Measurements from ENCODE around the gene LRRC58.
"Not testable (repeated sequence)": the region's sequence is repeated elsewhere in the genome, so short reads cannot be mapped to it uniquely, and the experiment has no call there.

The LRRC58 gene

DNA sequence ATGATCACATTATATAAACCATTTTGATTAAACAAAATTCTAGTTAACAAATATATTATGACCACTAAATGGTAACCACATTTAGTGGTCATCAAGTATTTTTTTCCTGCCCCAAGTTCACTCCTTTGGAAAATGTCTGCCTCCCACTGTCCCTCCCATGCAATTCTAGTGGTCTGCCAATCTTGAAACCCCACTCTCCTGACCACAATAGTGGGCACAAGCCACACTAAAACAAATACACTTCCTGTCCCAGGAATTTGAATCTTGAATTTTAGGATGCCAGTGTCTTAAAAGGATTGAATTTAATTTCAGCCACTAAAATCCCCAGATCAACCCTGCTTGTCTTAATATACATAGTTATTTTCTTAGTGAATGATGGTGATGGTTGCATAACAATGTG, 50.2 kb downstream of the LRRC58 start:
- Histone ChIP-seq H2AFZ (ENCODE audit: low read length) (no peak overlapping the region), H3K4me1 (ENCODE audit: insufficient read depth, low read length, severe bottlenecking) (no peaks in the 10 kb centered on the region), H3K36me3 (ENCODE audit: insufficient read depth, low read length) (no peaks in the 10 kb centered on the region), H3K9me2 (ENCODE audit: low read depth, low read length) (no peaks in the 10 kb centered on the region), H3K9me3 (ENCODE audit: low read length) (no peaks in the 10 kb centered on the region), H3K27me3 (ENCODE audit: insufficient read depth, low read length) (no peaks in the 10 kb centered on the region), H4K20me1 (ENCODE audit: insufficient read depth, low read length) (no peaks in the 10 kb centered on the region), H3F3A (ENCODE audit: insufficient read depth, low read length) (no peaks in the 10 kb centered on the region), H3K27ac (ENCODE audit: low read depth, low read length, poor library complexity, severe bottlenecking) (no peak overlapping the region), H3K4me3 (ENCODE audit: low read depth, low read length, poor library complexity, severe bottlenecking) (no peak overlapping the region), H3K79me2 (ENCODE audit: insufficient read depth, low read length) (no peaks in the 10 kb centered on the region), H3K9ac (ENCODE audit: low read length) (no peak overlapping the region), H3K4me2 (ENCODE audit: low read length) (no peak overlapping the region)
- TF ChIP-seq, protein P1, sequence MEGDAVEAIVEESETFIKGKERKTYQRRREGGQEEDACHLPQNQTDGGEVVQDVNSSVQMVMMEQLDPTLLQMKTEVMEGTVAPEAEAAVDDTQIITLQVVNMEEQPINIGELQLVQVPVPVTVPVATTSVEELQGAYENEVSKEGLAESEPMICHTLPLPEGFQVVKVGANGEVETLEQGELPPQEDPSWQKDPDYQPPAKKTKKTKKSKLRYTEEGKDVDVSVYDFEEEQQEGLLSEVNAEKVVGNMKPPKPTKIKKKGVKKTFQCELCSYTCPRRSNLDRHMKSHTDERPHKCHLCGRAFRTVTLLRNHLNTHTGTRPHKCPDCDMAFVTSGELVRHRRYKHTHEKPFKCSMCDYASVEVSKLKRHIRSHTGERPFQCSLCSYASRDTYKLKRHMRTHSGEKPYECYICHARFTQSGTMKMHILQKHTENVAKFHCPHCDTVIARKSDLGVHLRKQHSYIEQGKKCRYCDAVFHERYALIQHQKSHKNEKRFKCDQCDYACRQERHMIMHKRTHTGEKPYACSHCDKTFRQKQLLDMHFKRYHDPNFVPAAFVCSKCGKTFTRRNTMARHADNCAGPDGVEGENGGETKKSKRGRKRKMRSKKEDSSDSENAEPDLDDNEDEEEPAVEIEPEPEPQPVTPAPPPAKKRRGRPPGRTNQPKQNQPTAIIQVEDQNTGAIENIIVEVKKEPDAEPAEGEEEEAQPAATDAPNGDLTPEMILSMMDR (IDR thresholded peaks at IDR 0.05; ENCODE audit: low read length): no peak
- no peak for TF ChIP-seq EZH2 (IDR thresholded peaks at IDR 0.05; ENCODE audit: borderline replicate concordance, low read length)

DNA sequence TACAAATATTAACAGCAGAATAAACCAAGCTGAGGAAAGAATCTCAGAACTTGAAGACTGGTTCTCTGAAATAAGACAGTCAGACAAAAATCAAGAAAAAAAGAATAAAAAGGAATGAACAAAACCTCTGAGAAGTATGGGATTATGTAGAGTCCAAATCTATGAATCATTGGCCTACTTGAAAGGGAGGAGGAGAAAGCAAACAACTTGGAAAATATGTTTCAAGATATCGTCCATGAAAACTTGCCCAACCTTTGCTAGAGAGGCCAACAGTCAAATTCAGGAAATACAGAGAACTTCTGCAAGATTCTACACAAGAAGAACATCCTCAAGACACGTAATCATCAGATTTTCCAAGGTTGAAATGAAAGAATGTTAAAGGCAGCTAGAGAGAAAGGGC, 57.6 kb downstream of the LRRC58 start:
- H3K9me2 ChIP-seq (ENCODE audit: low read depth, low read length); H3K9ac ChIP-seq (ENCODE audit: low read length); H2AFZ ChIP-seq (ENCODE audit: low read length); H3K79me2 ChIP-seq (ENCODE audit: insufficient read depth, low read length); H3K36me3 ChIP-seq (ENCODE audit: insufficient read depth, low read length); H3K9me3 ChIP-seq (ENCODE audit: low read length); H3K4me3 ChIP-seq (ENCODE audit: low read depth, low read length, poor library complexity, severe bottlenecking); H3K4me1 ChIP-seq (ENCODE audit: insufficient read depth, low read length, severe bottlenecking); H3K4me2 ChIP-seq (ENCODE audit: low read length); H3F3A ChIP-seq (ENCODE audit: insufficient read depth, low read length); H3K27me3 ChIP-seq (ENCODE audit: insufficient read depth, low read length); H4K20me1 ChIP-seq (ENCODE audit: insufficient read depth, low read length); H3K27ac ChIP-seq (ENCODE audit: low read depth, low read length, poor library complexity, severe bottlenecking): not testable (repeated sequence)

DNA sequence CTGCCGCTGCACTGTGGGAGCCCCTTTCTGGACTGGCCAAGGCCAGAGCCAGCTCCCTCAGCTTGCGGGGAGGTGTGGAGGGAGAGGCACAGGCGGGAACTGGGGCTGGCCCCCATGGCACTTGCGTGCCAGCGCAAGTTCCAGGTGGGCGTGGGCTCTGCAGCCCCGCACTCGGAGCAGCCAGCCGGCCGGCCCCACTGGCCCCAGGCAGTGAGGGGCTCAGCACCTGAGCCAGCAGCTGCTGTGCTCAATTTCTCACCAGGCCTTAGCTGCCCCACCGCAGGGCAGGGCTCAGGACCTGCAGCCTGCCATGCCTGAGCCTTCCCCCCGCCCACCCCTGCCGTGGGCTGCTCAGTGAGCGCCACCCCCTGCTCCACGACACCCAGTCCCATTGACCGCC, 59.5 kb downstream of the LRRC58 start:
- no peak overlapping the region for H2AFZ ChIP-seq (ENCODE audit: low read length)
- no peak for TF ChIP-seq EZH2 (IDR thresholded peaks at IDR 0.05; ENCODE audit: borderline replicate concordance, low read length)
- TF ChIP-seq, protein P1 (IDR thresholded peaks at IDR 0.05; ENCODE audit: low read length): no peak
- H3K79me2 ChIP-seq (ENCODE audit: insufficient read depth, low read length): no peaks in the 10 kb centered on the region
- H4K20me1 ChIP-seq (ENCODE audit: insufficient read depth, low read length): no peaks in the 10 kb centered on the region
- H3K36me3 ChIP-seq (ENCODE audit: insufficient read depth, low read length): no peaks in the 10 kb centered on the region
- no peak overlapping the region for H3K9ac ChIP-seq (ENCODE audit: low read length)
- H3K4me1 ChIP-seq (ENCODE audit: insufficient read depth, low read length, severe bottlenecking): no peaks in the 10 kb centered on the region
- H3K4me2 ChIP-seq (ENCODE audit: low read length): no peak overlapping the region
- H3F3A ChIP-seq (ENCODE audit: insufficient read depth, low read length): no peaks in the 10 kb centered on the region
- H3K9me3 ChIP-seq (ENCODE audit: low read length): 0 out of 2 replicates have a peak, but pooled peaks cover 2% of the 10 kb centered on the region
- H3K27ac ChIP-seq (ENCODE audit: low read depth, low read length, poor library complexity, severe bottlenecking): no peak overlapping the region
- no peaks in the 10 kb centered on the region for H3K27me3 ChIP-seq (ENCODE audit: insufficient read depth, low read length)
- H3K4me3 ChIP-seq (ENCODE audit: low read depth, low read length, poor library complexity, severe bottlenecking): no peak overlapping the region
- no peaks in the 10 kb centered on the region for H3K9me2 ChIP-seq (ENCODE audit: low read depth, low read length)

DNA sequence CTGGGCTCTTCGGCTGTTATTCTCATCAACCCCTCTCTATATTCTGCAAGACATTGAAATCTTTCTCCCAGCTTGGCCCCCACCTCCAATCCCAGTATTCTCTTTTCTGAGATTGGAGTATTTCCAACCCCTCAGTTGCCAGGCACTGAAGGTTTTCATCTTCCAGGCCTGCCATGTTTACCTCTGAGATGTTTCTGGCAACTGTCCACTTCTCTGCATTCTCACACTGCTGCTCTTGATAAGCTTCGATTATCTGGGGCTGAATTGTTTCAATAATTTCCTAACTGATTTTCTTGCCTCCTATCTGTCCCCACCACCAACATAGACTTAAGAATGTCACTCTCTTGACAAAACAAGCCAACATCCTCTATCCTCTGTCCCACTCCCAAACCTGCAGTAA, 62.7 kb downstream of the LRRC58 start:
- Histone ChIP-seq H2AFZ (ENCODE audit: low read length) (no peak overlapping the region), H3K9ac (ENCODE audit: low read length) (no peak overlapping the region), H3F3A (ENCODE audit: insufficient read depth, low read length) (no peaks in the 10 kb centered on the region), H3K4me3 (ENCODE audit: low read depth, low read length, poor library complexity, severe bottlenecking) (no peak overlapping the region), H3K4me2 (ENCODE audit: low read length) (no peak overlapping the region), H3K27me3 (ENCODE audit: insufficient read depth, low read length) (no peaks in the 10 kb centered on the region), H3K9me2 (ENCODE audit: low read depth, low read length) (no peaks in the 10 kb centered on the region), H3K79me2 (ENCODE audit: insufficient read depth, low read length) (no peaks in the 10 kb centered on the region), H4K20me1 (ENCODE audit: insufficient read depth, low read length) (no peaks in the 10 kb centered on the region), H3K36me3 (ENCODE audit: insufficient read depth, low read length) (no peaks in the 10 kb centered on the region), H3K27ac (ENCODE audit: low read depth, low read length, poor library complexity, severe bottlenecking) (no peak overlapping the region), H3K4me1 (ENCODE audit: insufficient read depth, low read length, severe bottlenecking) (no peaks in the 10 kb centered on the region), H3K9me3 (ENCODE audit: low read length) (no peaks in the 10 kb centered on the region)
- TF ChIP-seq EZH2 (IDR thresholded peaks at IDR 0.05; ENCODE audit: borderline replicate concordance, low read length): no peak
- TF ChIP-seq, protein P1 (IDR thresholded peaks at IDR 0.05; ENCODE audit: low read length): no peak

All from OCI-LY1 (cell line).